Mammary epithelial cell (primary cell): Measurements from ENCODE around the gene TSPAN5.

ENCODE experiments used
- CTCF ChIP-seq, 2 donors: IDR thresholded peaks in 1 of 2; conservative IDR thresholded peaks in 1 of 2; 2 replicates each; pipeline ENCODE4 v1.5.1; 2011 to 2012; ENCODE audit warnings: inconsistent platforms in 2 of 2, low read length in 2 of 2, mild to moderate bottlenecking in 2 of 2, control low read depth in 1 of 2, low read depth in 1 of 2; ENCODE audit not compliant: insufficient read depth in 1 of 2; ENCODE audit errors: extremely low read depth in 1 of 2
- EZH2 ChIP-seq: IDR thresholded peaks from 2 replicates; pipeline ENCODE4 v1.6.1; 2012; ENCODE audit warnings: low read length, inconsistent platforms, borderline replicate concordance

- TF ChIP-seq CTCF (conservative IDR thresholded peaks at IDR 0.05 in 1 of 2, IDR thresholded peaks at IDR 0.05 in 1 of 2; ENCODE audit: extremely low read depth in 1 of 2, insufficient read depth in 1 of 2, low read depth in 1 of 2, low read length in 2 of 2) (no peak), EZH2 (no peak)
Measured at GRCh38 chr4:98568941-98569663, 89.3 kb downstream of the TSPAN5 start.
